OCI-LY3 (cell line): Measurements from ENCODE around the gene CSE1L.

Experiments
- H2AFZ ChIP-seq: fragments of 200-600, 300-600 bp; shearing (Covaris generic); 2 replicates; pipeline ENCODE4 v1.6.0; 2014; ENCODE audit warnings: antibody characterized with exemption, low read depth, low read length
- H3K27ac ChIP-seq: fragments of 200-600, 300-600 bp; sonication (generic); 2 replicates; pipeline ENCODE4 v1.5.1; 2014; ENCODE audit warnings: mild to moderate bottlenecking, low read length, moderate library complexity, mixed read lengths
- H3K27me3 ChIP-seq: fragments of 200-600, 300-600 bp; sonication (generic); 2 replicates; pipeline ENCODE4 v1.6.1; 2014; ENCODE audit warnings: low read depth, low read length, mixed read lengths
- H3K36me3 ChIP-seq: fragments of 200-600, 300-600 bp; sonication (generic); replicated peaks from 2 replicates; pipeline ENCODE3; 2014; ENCODE audit warnings: low read depth, low read length, mixed read lengths
- H3K4me1 ChIP-seq: fragments of 300-600, 200-600 bp; sonication (generic); 2 replicates; pipeline ENCODE4 v1.6.1; 2014; ENCODE audit warnings: low read length, mixed read lengths
- H3K4me2 ChIP-seq: fragments of 200-600, 300-600 bp; sonication (generic); 2 replicates; pipeline ENCODE4 v1.6.1; 2014; ENCODE audit warnings: low read length, mixed read lengths
- H3K4me3 ChIP-seq: fragments of 300-600, 200-600 bp; sonication (generic); 2 replicates; pipeline ENCODE4 v1.5.1; 2014; ENCODE audit warnings: antibody characterized with exemption, mild to moderate bottlenecking, low read length, moderate library complexity
- H3K79me2 ChIP-seq: fragments of 300-600, 200-600 bp; shearing (Covaris generic); 2 replicates; pipeline ENCODE4 v1.6.1; 2014; ENCODE audit warnings: mild to moderate bottlenecking, low read length, mixed read lengths
- H3K9ac ChIP-seq: fragments of 300-600, 200-600 bp; shearing (Covaris generic); 2 replicates; pipeline ENCODE4 v1.6.0; 2014; ENCODE audit warnings: mild to moderate bottlenecking, low read length, moderate library complexity
- H3K9me3 ChIP-seq: fragments of 200-600, 300-600 bp; shearing (Covaris generic); 2 replicates; pipeline ENCODE4 v1.6.1; 2014; ENCODE audit warnings: low read length, mixed read lengths; ENCODE audit not compliant: insufficient read depth
- H4K20me1 ChIP-seq: fragments of 200-600, 300-600 bp; sonication (generic); 2 replicates; pipeline ENCODE4 v1.6.1; 2016; ENCODE audit warnings: low read length, mixed read lengths; ENCODE audit not compliant: insufficient read depth
- CTCF ChIP-seq: fragments of 200-600, 300-600 bp; sonication (generic); IDR thresholded peaks from 2 replicates; pipeline ENCODE4 v1.5.1; 2014; ENCODE audit warnings: antibody characterized with exemption, low read length, low read depth
- EZH2phosphoT487 ChIP-seq: fragments of 200-600 bp; shearing (Covaris generic); IDR thresholded peaks from 2 replicates; pipeline ENCODE4 v1.6.1; 2018; ENCODE audit warnings: antibody characterized with exemption, mixed run types, low read depth

The CSE1L gene

GRCh38 chr20:49034070-49034732, 11.9 kb upstream of the CSE1L start:
- Histone ChIP-seq H3K27ac (no peak overlapping the region), H3K4me3 (no peak overlapping the region), H3K9me3 (no peaks in the 10 kb centered on the region), H4K20me1 (no peaks in the 10 kb centered on the region), H3K4me2 (no peak overlapping the region), H3K9ac (no peak overlapping the region), H2AFZ (no peak overlapping the region), H3K27me3 (no peaks in the 10 kb centered on the region), H3K4me1 (0 out of 2 replicates have a peak, but pooled peaks cover 5% of the 10 kb centered on the region), H3K79me2 (no peaks in the 10 kb centered on the region), H3K36me3 (peaks cover 38% of the 10 kb centered on the region)
- TF ChIP-seq EZH2phosphoT487, result no peak
- TF ChIP-seq CTCF, result no peak

DNA sequence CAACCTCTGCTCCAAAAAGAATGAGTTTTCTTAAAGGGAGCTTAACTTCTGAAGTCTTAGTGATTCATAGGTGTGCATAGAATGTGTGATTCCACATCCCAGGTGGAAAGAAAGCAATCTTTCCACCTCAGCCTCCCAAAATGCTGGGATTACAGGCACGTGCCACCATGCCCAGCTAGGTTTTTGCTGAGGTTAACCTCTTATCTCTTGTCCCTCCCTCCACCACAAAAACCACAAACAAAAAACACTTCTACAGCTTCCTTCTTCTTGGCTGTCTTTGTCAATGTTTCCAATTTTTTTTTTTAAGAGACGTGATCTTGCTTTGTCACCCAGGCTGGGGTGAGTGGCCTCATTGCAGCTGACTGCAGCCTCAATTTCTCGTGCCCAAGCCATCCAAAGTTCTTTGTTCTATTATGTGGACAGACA, 8.1 kb upstream of the CSE1L start:
- H3K27ac ChIP-seq, result no peak overlapping the region
- no peaks in the 10 kb centered on the region for H4K20me1 ChIP-seq
- H3K9ac ChIP-seq, result no peak overlapping the region
- no peaks in the 10 kb centered on the region for H3K27me3 ChIP-seq
- H3K36me3 ChIP-seq, result peaks cover 24% of the 10 kb centered on the region
- no peak overlapping the region for H3K4me2 ChIP-seq
- no peak overlapping the region for H3K4me3 ChIP-seq
- H3K9me3 ChIP-seq, result no peaks in the 10 kb centered on the region
- TF ChIP-seq EZH2phosphoT487, result no peak
- TF ChIP-seq CTCF, result no peak
- H2AFZ ChIP-seq, result no peak overlapping the region
- no peaks in the 10 kb centered on the region for H3K79me2 ChIP-seq
- 0 out of 2 replicates have a peak, but pooled peaks cover 5% of the 10 kb centered on the region for H3K4me1 ChIP-seq

DNA sequence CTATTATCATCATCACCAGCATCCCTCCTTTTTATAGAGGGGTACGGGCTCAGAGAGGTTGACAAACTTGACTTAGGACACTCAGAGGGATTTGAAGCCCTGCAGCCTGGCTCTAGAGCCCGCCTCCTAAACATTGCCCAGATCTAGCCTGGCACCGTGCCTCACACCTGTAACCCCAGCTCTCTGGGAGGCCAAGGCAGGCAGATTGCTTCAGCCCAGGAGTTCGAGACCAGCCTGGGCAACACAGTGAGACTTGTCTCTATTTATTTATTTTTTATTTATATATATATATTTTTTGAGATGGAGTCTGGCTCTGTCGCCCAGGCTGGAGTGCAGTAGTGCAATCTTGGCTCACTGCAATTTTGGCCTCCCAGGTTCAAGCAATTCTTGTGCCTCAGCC, 6.3 kb upstream of the CSE1L start:
- no peaks in the 10 kb centered on the region for H3K27me3 ChIP-seq
- no peaks in the 10 kb centered on the region for H3K9me3 ChIP-seq
- H3K4me3 ChIP-seq, result no peak overlapping the region
- no peak overlapping the region for H3K27ac ChIP-seq
- H2AFZ ChIP-seq, result no peak overlapping the region
- H4K20me1 ChIP-seq, result no peaks in the 10 kb centered on the region
- H3K36me3 ChIP-seq, result peaks cover 7% of the 10 kb centered on the region
- no peaks in the 10 kb centered on the region for H3K79me2 ChIP-seq
- TF ChIP-seq CTCF (no peak), EZH2phosphoT487 (no peak)
- no peak overlapping the region for H3K9ac ChIP-seq
- 0 out of 2 replicates have a peak, but pooled peaks cover 5% of the 10 kb centered on the region for H3K4me1 ChIP-seq
- no peak overlapping the region for H3K4me2 ChIP-seq

- H3K4me1 ChIP-seq, result peaks cover 15% of the 10 kb centered on the region
- TF ChIP-seq EZH2phosphoT487 (no peak), CTCF (no peak)
- H3K36me3 ChIP-seq, result peaks cover 5% of the 10 kb centered on the region
- no peak overlapping the region for H2AFZ ChIP-seq
- H3K27me3 ChIP-seq, result no peaks in the 10 kb centered on the region
- H3K4me2 ChIP-seq, result no peak overlapping the region
- H3K79me2 ChIP-seq, result peaks cover 24% of the 10 kb centered on the region
- H4K20me1 ChIP-seq, result peaks cover 10% of the 10 kb centered on the region
- H3K9ac ChIP-seq, result no peak overlapping the region
- H3K4me3 ChIP-seq, result no peak overlapping the region
- no peak overlapping the region for H3K27ac ChIP-seq
- H3K9me3 ChIP-seq, result no peaks in the 10 kb centered on the region
Observed at GRCh38 chr20:49043000-49043399, 3.1 kb upstream of the CSE1L start.
